GM18858 (cell line): Measurements from ENCODE around the gene SNAI3.
"Not testable (repeated sequence)": the region's sequence is repeated elsewhere in the genome, so short reads cannot be mapped to it uniquely, and the experiment has no call there.

ENCODE experiments used
- ATAC-seq: cut with Tn5 transposase; IDR thresholded peaks from one replicate; pipeline ENCODE4 v1.9.1; 2021; ENCODE audit not compliant: unreplicated experiment

Gene SNAI3

GRCh38 chr16:88671806-88672205 is 14.5 kb downstream of the SNAI3 start:
- ATAC-seq = no peak

- ATAC-seq = no peak
These were observed 16.3 kb downstream of the SNAI3 start for GRCh38 chr16:88669980-88670379.

GRCh38 chr16:88669493-88669892 is 16.8 kb downstream of the SNAI3 start:
- not testable (repeated sequence) for ATAC-seq

GRCh38 chr16:88667461-88667860 is 18.8 kb downstream of the SNAI3 start:
- ATAC-seq = no peak

DNA sequence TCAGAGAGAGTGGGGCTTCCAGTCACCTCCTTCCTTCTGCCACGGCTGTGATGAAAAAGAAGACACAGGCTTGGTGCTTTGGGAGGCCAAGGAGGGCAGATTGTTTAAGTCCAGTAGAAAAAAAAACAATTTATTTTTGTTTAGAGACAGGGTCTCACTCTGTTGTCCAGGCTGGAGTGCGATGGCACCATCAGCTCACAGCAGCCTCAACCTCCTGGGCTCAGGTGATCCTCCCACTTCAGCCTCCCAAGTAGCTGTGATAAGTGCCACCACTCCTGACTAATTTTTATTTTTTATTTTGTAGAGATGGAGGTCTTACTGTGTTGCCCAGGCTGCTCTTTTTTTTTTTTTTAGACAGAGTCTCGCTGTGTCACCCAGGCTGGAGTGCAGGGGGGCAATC is 20.7 kb downstream of the SNAI3 start:
- ATAC-seq = no peak

DNA sequence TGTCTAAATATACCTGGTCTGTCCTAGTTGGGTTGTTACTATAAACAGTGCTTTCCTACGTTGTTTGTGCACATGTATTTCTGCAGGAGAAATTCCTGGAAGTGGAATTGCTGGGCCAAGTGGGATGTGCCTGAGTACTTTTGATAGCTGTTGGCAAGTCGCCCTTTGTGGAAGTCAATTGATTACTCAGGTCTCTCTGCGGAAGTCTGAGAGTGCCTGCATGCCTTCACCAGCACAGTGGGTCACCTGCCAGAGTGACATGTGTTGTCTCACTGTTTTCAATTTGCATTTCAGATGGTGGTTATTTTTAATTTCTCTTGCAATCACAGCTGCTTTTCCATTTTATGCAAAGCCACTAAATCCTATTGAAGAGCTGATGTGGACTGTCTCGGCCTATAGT is 21.2 kb downstream of the SNAI3 start:
- ATAC-seq = no peak

DNA sequence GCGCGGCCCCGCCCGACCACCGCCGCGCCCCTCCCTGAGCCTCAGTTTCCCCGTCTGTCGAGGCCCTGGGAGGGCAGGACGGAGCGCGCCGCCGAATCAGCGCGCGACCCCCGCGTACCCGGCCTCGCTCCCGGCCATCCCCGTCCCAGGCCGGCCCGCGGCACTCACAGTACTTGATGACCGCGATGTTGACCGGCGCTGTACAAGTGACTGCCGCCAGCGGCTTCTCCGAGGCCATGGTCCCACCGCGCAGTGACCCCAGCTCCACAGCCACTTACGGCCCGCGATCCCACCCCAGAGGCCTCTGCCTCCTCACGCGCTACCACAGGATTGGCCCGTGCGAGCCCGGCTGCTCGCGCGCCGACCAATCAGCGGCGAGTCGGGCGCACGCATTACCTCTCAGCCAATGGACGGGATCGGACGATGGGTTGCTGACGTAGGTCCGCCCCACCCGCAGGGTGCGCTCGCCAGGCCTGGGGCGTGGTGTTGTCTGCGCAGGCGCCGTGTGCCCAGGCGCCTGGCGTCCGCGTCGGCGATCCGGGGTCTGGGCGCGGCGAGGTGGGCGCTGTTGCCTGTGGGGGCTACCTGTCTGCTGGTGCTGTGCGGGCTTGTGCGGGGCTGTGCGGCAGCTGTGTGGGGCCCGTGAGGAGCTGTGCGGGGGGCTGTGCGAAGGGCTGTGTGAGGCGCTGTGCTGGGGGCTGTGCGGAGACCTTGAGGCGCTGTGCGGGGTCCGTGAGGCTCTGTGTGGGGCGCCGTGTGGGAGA is 23.3 kb downstream of the SNAI3 start, which contains the start of gene MVD:
TSS of gene MVD (minus strand) at position 249 of the 764 bp plus-strand sequence. CDS start at position 238, 11 bp downstream.
- peak; percentile 85 for ATAC-seq

GRCh38 chr16:88662222-88662842 is 24.0 kb downstream of the SNAI3 start:
- ATAC-seq = peak; percentile 6

GRCh38 chr16:88661468-88661867 is 24.8 kb downstream of the SNAI3 start:
- ATAC-seq = no peak

- ATAC-seq = no peak
These were observed 27.1 kb downstream of the SNAI3 start for GRCh38 chr16:88659160-88659559.

DNA sequence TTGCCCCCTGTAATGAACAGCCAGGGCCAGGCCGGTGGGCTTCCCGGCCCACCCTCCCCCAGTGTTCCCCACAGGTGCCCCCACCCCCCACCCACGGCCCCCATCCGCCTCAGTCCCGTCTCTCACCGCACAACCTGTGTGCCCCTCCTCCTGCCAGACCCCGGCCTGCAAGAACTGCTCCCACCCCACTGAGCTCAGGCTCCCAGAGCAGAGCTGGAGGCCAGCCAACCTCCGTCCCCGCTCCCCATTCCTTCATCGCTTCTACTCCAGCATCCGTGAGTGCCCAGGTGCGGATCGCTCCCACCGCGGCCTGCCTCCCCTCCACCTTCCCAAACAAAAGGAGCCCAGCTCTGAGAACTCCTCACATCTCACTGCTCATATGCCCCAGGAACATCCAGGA is 27.6 kb downstream of the SNAI3 start:
- ATAC-seq = no peak

GRCh38 chr16:88657371-88657770 is 28.9 kb downstream of the SNAI3 start:
- no peak for ATAC-seq

DNA sequence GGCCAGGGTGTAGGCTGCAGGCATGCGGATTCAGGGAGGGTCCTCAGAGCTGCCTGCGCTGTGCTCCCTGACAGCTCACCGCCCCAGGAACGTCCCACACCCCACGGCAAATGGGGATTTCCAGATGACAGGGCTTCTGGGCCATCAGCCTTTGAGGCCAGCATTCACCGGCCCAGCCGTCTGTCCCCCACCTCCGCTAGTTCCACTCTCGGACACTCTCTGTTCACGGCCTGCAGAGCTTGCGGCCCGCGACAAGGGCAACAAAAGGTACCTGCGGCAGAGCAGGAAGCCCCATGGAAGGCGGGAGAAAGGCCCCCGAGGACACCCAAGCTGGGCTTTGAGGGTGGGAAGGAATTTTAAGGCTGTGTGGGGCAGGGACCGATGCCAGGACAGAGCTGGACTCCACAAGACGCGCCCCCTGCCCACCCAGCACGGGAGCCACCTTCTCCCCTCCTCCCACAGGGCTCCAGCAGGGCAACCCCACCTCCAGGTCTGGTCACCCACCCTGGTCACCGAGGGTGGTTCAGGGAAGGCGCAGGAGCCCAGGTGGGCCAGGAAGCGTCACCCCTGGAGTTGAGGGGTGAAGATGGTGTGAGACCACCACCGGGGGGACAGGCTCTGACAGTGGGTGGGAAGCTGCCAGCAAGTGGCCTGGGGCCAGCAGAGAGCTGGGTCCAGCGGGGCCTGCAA is 29.9 kb downstream of the SNAI3 start:
- ATAC-seq = no peak

DNA sequence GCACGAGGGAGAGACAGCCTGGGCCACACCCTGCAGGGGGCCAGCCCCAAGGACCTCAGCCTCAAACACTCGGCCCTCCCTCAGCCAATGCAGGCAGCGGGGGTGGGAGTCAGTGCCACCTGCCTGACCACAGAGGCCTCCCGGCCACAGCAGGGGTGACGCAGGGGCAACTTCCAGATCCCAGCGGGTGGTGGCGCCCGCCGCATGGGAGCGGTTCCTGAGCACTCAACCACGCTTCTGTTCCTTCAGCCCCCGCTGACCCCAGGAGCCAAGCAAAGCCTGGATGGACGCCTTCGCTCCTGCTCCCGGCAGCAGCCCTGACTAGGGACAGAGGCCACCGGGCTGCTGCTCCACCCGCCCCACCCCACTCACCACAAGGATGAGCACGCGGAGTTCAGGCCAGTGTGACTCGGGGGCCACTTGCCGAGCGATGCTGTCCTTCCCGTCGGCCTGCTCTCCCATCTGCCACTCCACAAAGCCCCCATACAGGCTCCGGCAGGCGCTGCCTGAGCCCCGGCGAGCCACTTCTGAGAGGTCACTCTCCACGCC is 30.5 kb downstream of the SNAI3 start:
- no peak for ATAC-seq

DNA sequence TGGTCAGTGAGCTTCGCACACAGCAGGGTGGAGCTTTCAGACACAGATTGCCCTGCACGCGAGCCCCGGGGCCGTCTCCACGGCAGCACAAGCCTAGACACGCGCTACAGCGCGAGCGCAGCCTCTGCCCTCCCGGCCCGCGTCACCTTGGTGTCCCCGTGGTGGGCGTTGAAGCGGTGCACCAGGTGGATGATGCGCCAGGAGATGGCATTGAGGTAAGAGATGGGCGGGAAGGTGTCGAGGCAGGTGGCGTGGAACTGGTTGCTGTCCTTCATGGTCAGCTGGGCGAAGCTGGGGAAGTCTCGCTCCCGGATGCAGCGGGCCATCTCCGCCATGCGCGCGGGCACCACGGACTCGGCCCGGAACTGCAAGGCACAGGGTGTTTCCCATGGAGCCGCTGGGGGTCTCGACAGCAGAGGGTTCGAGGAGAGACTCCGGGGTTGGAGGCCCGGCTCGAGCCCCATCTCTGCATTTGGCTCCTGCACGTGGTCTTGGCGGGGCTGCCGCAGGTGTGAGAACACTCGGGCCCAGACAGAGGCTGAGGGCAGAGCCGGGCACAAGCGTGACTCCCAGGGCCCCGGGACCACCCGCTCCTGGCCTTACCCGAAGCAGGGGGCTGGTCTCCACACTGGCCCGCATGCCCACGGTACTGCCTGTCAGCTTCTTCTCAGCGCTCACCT is 31.1 kb downstream of the SNAI3 start:
- ATAC-seq = no peak

- no peak for ATAC-seq
These were observed 31.8 kb downstream of the SNAI3 start for GRCh38 chr16:88654363-88655052.

DNA sequence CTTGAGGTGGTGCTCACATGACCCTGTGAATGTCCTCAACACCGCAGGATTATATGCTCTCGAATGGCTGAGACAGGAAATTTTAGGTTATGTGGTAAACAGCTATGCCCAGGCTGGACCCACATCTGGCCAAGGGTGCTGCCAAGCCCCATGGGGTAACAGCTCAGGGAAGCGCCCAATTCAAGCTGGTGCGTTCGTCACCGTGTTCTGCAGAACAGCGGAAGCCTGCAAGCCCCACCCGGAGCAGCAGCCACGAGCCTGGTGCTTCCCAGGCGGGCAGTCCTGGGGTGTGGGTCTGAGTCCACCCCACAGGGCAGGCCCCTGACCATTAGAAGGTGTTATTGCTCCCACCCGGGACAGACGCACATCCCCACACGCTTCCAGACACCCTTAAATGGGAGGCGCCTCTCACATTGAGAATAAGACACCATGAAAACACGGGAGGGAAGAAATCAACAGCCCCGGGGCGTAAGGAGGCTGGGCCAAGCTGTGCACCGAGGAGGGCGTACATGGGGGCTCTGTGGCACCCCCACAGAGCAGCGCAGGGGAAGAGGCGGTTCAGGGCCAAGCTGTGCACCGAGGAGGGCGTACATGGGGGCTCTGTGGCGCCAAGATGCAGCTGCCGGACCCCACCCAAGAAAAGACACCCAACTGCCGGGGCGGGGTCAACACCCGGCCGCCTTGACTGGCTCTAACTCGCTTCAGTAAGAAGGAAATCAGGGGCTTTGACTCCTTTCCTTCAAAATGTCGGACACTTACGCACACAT is 32.5 kb downstream of the SNAI3 start:
- no peak for ATAC-seq

GRCh38 chr16:88653101-88653500 is 33.2 kb downstream of the SNAI3 start:
- no peak for ATAC-seq

DNA sequence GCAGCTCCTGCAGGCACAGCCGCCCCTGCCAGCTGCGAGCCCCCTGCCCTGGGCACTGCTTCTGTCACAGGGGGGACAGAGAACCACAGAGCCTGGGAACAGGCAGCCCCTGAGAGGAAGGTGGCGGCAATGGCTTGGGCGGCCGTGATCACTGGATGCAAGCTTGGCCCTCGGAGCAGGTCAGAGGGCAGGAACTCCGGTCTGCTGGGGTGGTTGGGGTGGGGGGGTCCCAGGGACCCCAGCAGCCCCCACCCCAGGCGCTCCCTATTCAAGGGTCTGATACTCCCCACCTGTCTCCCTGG is 33.6 kb downstream of the SNAI3 start:
- no peak for ATAC-seq
